Heart right ventricle (tissue), 16 donors: ENCODE data around the gene KLHL22. TPM values are rescaled to one million over a fixed set of nuclear protein-coding genes. Genes with fewer than 3 reads are reported as not detected.
A peak's percentile ranks its signal among the peaks of the same experiment; 100 is the strongest.
"Not testable (repeated sequence)": the region's sequence is repeated elsewhere in the genome, so short reads cannot be mapped to it uniquely, and the experiment has no call there.

Experiments used
- ATAC-seq, 8 donors: fragments of 200-7000 bp; cut with Tn5 transposase; one replicate each; pipeline ENCODE4 v1.9.1; 2020; ENCODE audit warnings: mild to moderate bottlenecking in 8 of 8, moderate library complexity in 8 of 8, moderate number of reproducible peaks in 1 of 8
- DNase-seq, 2 donors: peaks; one replicate each; pipeline ENCODE4 v3.0.0-alpha.2; 2020
- H3K27ac ChIP-seq, 10 donors: fragments of 200-600 bp; sonication (generic) in 2 of 10; one replicate each; pipeline versions ENCODE4 v1.5.0 to v1.8.0; 2020 to 2022; ENCODE audit warnings: mild to moderate bottlenecking in 3 of 10
- H3K27me3 ChIP-seq, 7 donors: fragments of 200-600 bp; one replicate each; pipeline ENCODE4 v1.8.0; 2021 to 2022; ENCODE audit warnings: mild to moderate bottlenecking in 2 of 7
- H3K36me3 ChIP-seq, 9 donors: fragments of 200-600 bp; sonication (generic) in 1 of 9; one replicate each; pipeline versions ENCODE4 v1.5.0 to v1.8.0; 2020 to 2022; ENCODE audit warnings: mild to moderate bottlenecking in 2 of 9
- H3K4me1 ChIP-seq, 9 donors: fragments of 200-600 bp; sonication (generic) in 1 of 9; one replicate each; pipeline versions ENCODE4 v1.5.0 to v1.8.0; 2020 to 2022; ENCODE audit warnings: mild to moderate bottlenecking in 4 of 9
- H3K4me3 ChIP-seq, 10 donors: fragments of 200-600 bp; sonication (generic) in 2 of 10; one replicate each; pipeline versions ENCODE4 v1.5.0 to v1.8.0; 2020 to 2022; ENCODE audit warnings: mild to moderate bottlenecking in 7 of 10, moderate library complexity in 2 of 10
- H3K9me3 ChIP-seq, 11 donors: fragments of 200-600 bp in 10 of 11; sonication (generic) in 2 of 11; one replicate each; pipeline versions ENCODE4 v1.5.0 to v1.8.0; 2013 to 2022; ENCODE audit warnings: mild to moderate bottlenecking in 2 of 11, control low read depth in 1 of 11, moderate library complexity in 1 of 11
- WGBS, 2 donors: extraction: QIAGEN DNeasy Blood & Tissue Kit; methylation state at CpG; one replicate each; pipeline ENCODE4 v1.1.7; 2013; ENCODE audit warnings: inconsistent platforms in 1 of 2; 5-methylcytosine and 5-hydroxymethylcytosine counted together
- intact Hi-C, 10 donors: fragments of 100-400 bp; cut with DNase I; formaldehyde crosslinking; loops; one replicate each; pipeline versions ENCODE4 v1.11.1 to v1.14.2; 2022
- polyA plus RNA-seq, 2 donors: library from polyadenylated mRNA; stranded (reverse); fragments of 200-250 nt; gene quantifications; one replicate each; pipeline ENCODE4 v1.2.3, GENCODE V29; 2013
- total RNA-seq, 10 donors: library from RNA; stranded (reverse); fragmentation: NEBNext Ultra II Directional in 3 of 10; extraction: Animal tissue kit (Norgen Biotek cat#: 25700) in 3 of 10; gene quantifications; one replicate each; pipeline versions ENCODE4 v1.2.1 to v1.2.4, GENCODE V29; 2021 to 2023
- TF ChIP-seq, protein P1 (sequence below), 9 donors: fragments of 200-600 bp; sonication (generic) in 2 of 9; IDR thresholded peaks; one replicate each; pipeline versions ENCODE4 v1.5.0 to v1.8.0; 2021 to 2022; ENCODE audit warnings: antibody characterized with exemption in 9 of 9, mild to moderate bottlenecking in 5 of 9, moderate library complexity in 1 of 9
- donor health status: Arrhythmogenic right ventricular cardiomyopathy.
- donor health status: ischemic (EF 13 %, LVEDD 7.1; RV severe dilation, severe dysfunction).
- donor health status: healthy with polysubstance abuse.
- donor health status: DM: no; HTN: yes; CAD: no.
- donor health status: DM: no; HTN: no; CAD: no.
- donor health status: ischemic (EF 25% LVEDD 6.9; RV normal size, moderate dysfunction).
- donor health status: ischemic (EF 25% LVEDD 5.7; RV mildly dilated, moderate dysfunction).
- donor health status: healthy.
- donor health status: DM: yes; HTN: yes; CAD: no.
- donor health status: Ischemic cardiomyopathy.
- donor health status: ischemic (EF 35%, LVEDD 5.7; RV mildly dilated, moderate dysfunction).
- donor health status: nonischemic (EF 11% LVEDD 7.7; RV severe dilation, severe dysfunction).
- donor health status: DM: yes; HTN: yes; CAD: no.
- donor health status: PGD.
- donor health status: ischemic (EF 29% LVEDD 5.4; RV normal size, mild dysfunction).
- donor health status: nonischemic (EF 23%, LVEDD 6.1; RV moderate dilation, normal function).

KLHL22 gene
- total and polyA plus RNA-seq, 12 donors: 11.3 to 29.3 (median 17.3) TPM

DNA sequence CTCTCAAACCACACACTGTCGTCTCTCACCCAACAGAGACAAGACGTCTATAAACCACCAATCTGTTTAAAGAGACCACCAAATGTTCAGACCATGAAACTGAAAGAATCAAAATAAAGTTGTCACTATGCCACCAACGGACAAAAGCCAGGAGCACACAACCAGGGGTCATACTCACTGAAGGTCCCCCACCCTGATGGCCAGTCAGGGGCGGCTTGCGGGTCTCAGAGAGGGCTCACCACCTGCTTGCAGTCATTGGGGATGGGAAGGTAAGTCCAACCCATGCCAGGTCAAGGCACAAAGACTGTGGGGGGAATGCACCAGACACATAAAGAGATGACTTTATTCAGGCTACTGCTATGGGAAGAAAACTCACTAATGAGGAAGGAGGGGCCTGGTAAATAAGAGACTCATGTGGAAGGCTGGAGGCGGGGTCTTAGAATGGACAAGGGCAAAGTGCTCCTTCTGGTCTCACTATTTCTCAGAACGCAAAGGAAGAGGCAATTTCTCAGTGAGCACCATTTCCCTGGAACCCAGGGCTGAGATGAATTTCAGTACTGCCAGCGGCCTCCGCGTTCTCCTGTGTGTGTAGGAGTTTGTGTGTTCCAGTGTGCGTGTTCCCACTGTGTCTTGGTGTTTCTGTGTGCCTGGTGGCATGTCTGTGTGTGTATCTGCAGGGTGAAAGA is 75.3 kb downstream of the KLHL22 start:
- TF ChIP-seq, protein P1, sequence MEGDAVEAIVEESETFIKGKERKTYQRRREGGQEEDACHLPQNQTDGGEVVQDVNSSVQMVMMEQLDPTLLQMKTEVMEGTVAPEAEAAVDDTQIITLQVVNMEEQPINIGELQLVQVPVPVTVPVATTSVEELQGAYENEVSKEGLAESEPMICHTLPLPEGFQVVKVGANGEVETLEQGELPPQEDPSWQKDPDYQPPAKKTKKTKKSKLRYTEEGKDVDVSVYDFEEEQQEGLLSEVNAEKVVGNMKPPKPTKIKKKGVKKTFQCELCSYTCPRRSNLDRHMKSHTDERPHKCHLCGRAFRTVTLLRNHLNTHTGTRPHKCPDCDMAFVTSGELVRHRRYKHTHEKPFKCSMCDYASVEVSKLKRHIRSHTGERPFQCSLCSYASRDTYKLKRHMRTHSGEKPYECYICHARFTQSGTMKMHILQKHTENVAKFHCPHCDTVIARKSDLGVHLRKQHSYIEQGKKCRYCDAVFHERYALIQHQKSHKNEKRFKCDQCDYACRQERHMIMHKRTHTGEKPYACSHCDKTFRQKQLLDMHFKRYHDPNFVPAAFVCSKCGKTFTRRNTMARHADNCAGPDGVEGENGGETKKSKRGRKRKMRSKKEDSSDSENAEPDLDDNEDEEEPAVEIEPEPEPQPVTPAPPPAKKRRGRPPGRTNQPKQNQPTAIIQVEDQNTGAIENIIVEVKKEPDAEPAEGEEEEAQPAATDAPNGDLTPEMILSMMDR (IDR thresholded peaks at IDR 0.05): no peak
- Histone ChIP-seq H3K27me3 (peaks cover 0 to 17% (median 0%) of the 10 kb centered on the region in 7 donors), H3K4me3 (no peak overlapping the region), H3K9me3 (no peaks in the 10 kb centered on the region), H3K27ac (no peak overlapping the region), H3K36me3 (peaks cover 0 to 6% (median 0%) of the 10 kb centered on the region in 9 donors), H3K4me1 (peaks cover 13 to 35% (median 26%) of the 10 kb centered on the region in 9 donors)
- DNase-seq (no peak), ATAC-seq (no peak)
- intact Hi-C loops: loop anchor here in 4 of 10 donors (2.0 to 10.0 kb wide), 4 partner anchors 35 to 145 kb away; partner anchors contain the start of gene KLHL22 (in 1 of the 4)
- 96 to 97% methylated on average over 11 of the region's 11 CpGs for WGBS, 2 donors

DNA sequence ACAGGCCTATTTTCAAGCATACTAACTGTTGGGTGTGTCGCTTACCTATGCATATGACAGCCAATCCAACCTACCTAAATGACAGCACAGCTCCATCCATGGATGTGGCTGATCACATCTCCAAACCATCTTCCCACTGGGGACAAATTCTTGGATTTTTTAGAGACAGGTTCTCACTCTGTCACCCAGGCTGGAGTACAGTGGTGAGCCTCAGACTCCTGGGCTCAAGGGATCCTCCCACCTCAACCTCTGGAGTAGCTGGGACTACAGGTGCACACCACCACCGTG is 76.0 kb downstream of the KLHL22 start:
- DNase-seq: no peak
- TF ChIP-seq, protein P1 (IDR thresholded peaks at IDR 0.05): no peak
- H3K36me3 ChIP-seq: no peaks in the 10 kb centered on the region
- 99 to 100% methylated on average over 2 of the region's 2 CpGs for WGBS, 2 donors
- peaks cover 0 to 10% (median 0%) of the 10 kb centered on the region in 7 donors for H3K27me3 ChIP-seq
- no peak overlapping the region for H3K4me3 ChIP-seq
- intact Hi-C loops: loop anchor here in 9 of 10 donors (2.0 to 10.0 kb wide), 8 partner anchors 35 to 278 kb away; no protein-coding TSS in a partner anchor
- no peaks in the 10 kb centered on the region for H3K9me3 ChIP-seq
- H3K4me1 ChIP-seq: peaks cover 13 to 32% (median 25%) of the 10 kb centered on the region in 9 donors
- no peak for ATAC-seq
- H3K27ac ChIP-seq: no peak overlapping the region

DNA sequence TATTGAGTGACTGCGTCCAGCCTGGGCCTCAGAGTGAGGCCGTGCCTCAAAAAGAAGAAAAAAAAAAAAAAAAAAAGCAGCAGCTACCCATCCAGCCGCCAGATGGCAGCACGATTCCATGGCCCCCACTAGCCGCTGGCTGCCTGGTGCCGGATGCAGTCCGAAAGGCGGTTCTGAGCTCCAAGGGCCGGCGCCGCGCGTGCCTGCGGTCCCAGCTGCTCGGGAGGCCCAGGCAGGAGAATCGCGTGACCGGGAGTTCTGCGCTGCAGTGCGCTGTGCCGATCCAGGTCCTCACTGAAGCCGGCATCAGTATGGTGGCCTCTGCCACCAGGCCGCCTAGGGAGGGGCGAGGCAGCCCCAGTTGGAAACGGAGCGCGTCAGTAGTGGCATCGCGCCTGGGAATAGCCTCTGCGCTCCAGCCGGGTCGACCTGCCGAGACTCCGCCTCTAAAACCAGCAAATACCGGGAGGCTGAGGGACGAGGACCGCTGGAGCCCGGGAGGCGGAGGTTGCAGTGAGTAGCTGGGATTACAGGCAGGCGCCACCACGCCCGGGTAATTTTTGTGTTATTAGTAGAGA is 77.3 kb downstream of the KLHL22 start:
- TF ChIP-seq, protein P1 (IDR thresholded peaks at IDR 0.05): peak; percentile 86 to 97 (median 91)
- peak; percentile 85 to 94 (median 91) for ATAC-seq
- DNase-seq: peak; percentile 84 to 85
- 13 to 14% methylated on average over 42 of the region's 42 CpGs for WGBS, 2 donors
- Histone ChIP-seq H3K9me3 (no peaks in the 10 kb centered on the region), H3K36me3 (no peaks in the 10 kb centered on the region), H3K27ac (peak overlapping the region in 2 of 10 donors; percentile 12 to 54), H3K4me3 (peak overlapping the region in 9 of 10 donors; percentile 26 to 57 (median 44)), H3K4me1 (peaks cover 0 to 19% (median 12%) of the 10 kb centered on the region in 9 donors), H3K27me3 (no peaks in the 10 kb centered on the region)
- intact Hi-C loops: loop anchor here (1.0 to 10.0 kb wide), 12 partner anchors 21 to 279 kb away; partner anchors contain the start of gene KLHL22 (in 1 of the 10)

DNA sequence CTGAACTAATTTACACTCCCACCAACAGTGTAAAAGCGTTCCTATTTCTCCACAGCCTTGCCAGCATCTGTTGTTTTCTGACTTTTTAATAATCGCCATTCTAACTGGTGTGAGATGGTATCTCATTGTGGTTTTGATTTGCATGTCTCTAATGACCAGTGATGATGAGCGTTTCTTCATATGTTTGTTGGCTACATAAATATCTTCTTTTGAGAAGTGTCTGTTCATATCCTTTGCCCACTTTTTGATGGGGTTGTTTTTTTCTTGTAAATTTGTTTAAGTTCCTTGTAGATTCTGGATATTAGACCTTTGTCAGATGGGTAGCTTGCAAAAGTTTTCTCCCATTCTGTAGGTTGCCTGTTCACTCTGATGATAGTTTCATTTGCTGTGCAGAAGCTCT is 79.9 kb downstream of the KLHL22 start:
- not testable (repeated sequence) for H3K4me3 ChIP-seq, DNase-seq, H3K27ac ChIP-seq, H3K36me3 ChIP-seq, H3K27me3 ChIP-seq, ATAC-seq, H3K4me1 ChIP-seq, H3K9me3 ChIP-seq
- intact Hi-C loops: loop anchor here in 7 of 10 donors (2.0 to 10.0 kb wide), 6 partner anchors 41 to 282 kb away; no protein-coding TSS in a partner anchor
- 87 to 90% methylated on average over 3 of the region's 3 CpGs for WGBS, 2 donors

DNA sequence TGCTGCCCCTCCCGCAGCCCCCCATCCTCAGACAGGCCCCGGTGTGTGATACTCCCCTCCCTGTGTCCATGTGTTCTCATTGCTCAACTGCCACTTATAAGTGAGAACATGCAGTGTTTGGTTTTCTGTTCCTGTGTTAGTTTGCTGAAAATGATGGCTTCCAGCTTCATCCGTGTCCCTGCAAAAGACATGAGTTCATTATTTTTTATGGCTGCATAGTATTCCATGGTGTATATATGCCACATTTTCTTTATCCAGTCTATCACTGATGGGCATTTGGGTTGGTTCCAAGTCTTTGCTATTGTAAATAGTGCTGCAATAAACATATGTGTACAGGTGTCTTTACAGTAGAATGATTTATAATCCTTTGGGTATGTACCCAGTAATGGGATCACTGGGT is 80.4 kb downstream of the KLHL22 start:
- H3K4me3 ChIP-seq, DNase-seq, H3K27ac ChIP-seq, H3K9me3 ChIP-seq, H3K4me1 ChIP-seq, H3K27me3 ChIP-seq, ATAC-seq, H3K36me3 ChIP-seq: not testable (repeated sequence)
- intact Hi-C loops: loop anchor here in 7 of 10 donors (2.0 to 10.0 kb wide), 6 partner anchors 42 to 282 kb away; no protein-coding TSS in a partner anchor
- WGBS, 2 donors: 91 to 96% methylated on average over 3 of the region's 3 CpGs
